HG02642 (cell line): ENCODE results near the gene TMEM106C.

Experiments used
- ATAC-seq: cut with Tn5 transposase; IDR thresholded peaks from one replicate; pipeline ENCODE4 v1.9.1; 2021; ENCODE audit warnings: mild to moderate bottlenecking; ENCODE audit not compliant: unreplicated experiment, poor library complexity

TMEM106C gene

GRCh38 chr12:47991106-47992061 is 28.0 kb downstream of the TMEM106C start:
- ATAC-seq: no peak

- ATAC-seq: no peak
These were observed 29.4 kb downstream of the TMEM106C start for GRCh38 chr12:47992776-47993175.

- ATAC-seq: no peak
These were observed 30.1 kb downstream of the TMEM106C start for GRCh38 chr12:47993491-47993890.

- no peak for ATAC-seq
These were observed 32.6 kb downstream of the TMEM106C start for GRCh38 chr12:47995981-47996401.

GRCh38 chr12:47997321-47997720 is 33.9 kb downstream of the TMEM106C start:
- ATAC-seq: no peak

GRCh38 chr12:47999816-48000215 is 36.4 kb downstream of the TMEM106C start:
- no peak for ATAC-seq

- ATAC-seq: no peak
These were observed 37.6 kb downstream of the TMEM106C start for GRCh38 chr12:48000878-48001504.

GRCh38 chr12:48001505-48002413 is 38.4 kb downstream of the TMEM106C start:
- no peak for ATAC-seq

- no peak for ATAC-seq
These were observed 39.0 kb downstream of the TMEM106C start for GRCh38 chr12:48002414-48002730.

GRCh38 chr12:48002773-48003218 is 39.4 kb downstream of the TMEM106C start:
- no peak for ATAC-seq

GRCh38 chr12:48003226-48004052 is 40.0 kb downstream of the TMEM106C start:
- no peak for ATAC-seq

- ATAC-seq: no peak
These were observed 40.9 kb downstream of the TMEM106C start, which contains the start of gene COL2A1 for GRCh38 chr12:48004053-48004941. TSS of gene COL2A1 (minus strand) at chr12:48004476. CDS start at chr12:48004321, 155 bp downstream.

- no peak for ATAC-seq
These were observed 41.8 kb downstream of the TMEM106C start for GRCh38 chr12:48005001-48005749.

GRCh38 chr12:48005750-48006021 is 42.3 kb downstream of the TMEM106C start:
- no peak for ATAC-seq

- ATAC-seq: no peak
These were observed 43.8 kb downstream of the TMEM106C start for GRCh38 chr12:48007206-48007605.

GRCh38 chr12:48008349-48008748 is 45.0 kb downstream of the TMEM106C start:
- no peak for ATAC-seq

GRCh38 chr12:48008950-48009349 is 45.6 kb downstream of the TMEM106C start:
- no peak for ATAC-seq

GRCh38 chr12:48009471-48009870 is 46.1 kb downstream of the TMEM106C start:
- ATAC-seq: no peak
